Uterus (tissue), 2 donors: ENCODE measurements around the gene VWA8.

Experiments
- POLR2A ChIP-seq, 2 donors: fragments of 450-650 bp; IDR thresholded peaks; one replicate each; pipeline ENCODE4 v1.6.1; 2016; ENCODE audit warnings: antibody characterized with exemption in 2 of 2, mild to moderate bottlenecking in 1 of 2, moderate library complexity in 1 of 2
- TF ChIP-seq, protein P1 (sequence below), 4 experiments: fragments of 200-600 bp in 2 of 4; fragments of 450-650 bp in 2 of 4; sonication (generic) in 2 of 4; IDR thresholded peaks; one replicate each; pipeline ENCODE4 v1.5.1; 2016 to 2019; ENCODE audit warnings: antibody characterized with exemption in 4 of 4, mild to moderate bottlenecking in 2 of 4, moderate library complexity in 1 of 4

DNA sequence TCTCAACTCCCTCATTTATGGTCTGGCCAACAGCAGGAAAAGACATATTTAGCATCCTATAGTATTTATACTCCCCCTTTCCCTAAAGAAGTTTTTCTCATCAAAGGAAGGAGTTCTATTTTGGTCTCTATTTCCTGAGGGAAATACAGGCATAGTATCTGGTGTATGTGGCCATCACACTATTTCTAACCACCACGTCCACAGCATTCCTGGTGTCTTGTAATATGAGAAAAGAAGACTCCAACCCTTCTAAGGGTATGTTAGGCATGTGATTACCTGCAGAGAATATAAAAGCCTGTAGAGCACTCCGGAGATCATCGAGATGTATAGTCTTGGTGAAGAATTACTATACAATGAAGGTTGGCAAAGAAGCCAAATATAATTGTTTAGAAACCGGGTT lies 137.4 kb downstream of the VWA8 start:
- TF ChIP-seq, protein P1, sequence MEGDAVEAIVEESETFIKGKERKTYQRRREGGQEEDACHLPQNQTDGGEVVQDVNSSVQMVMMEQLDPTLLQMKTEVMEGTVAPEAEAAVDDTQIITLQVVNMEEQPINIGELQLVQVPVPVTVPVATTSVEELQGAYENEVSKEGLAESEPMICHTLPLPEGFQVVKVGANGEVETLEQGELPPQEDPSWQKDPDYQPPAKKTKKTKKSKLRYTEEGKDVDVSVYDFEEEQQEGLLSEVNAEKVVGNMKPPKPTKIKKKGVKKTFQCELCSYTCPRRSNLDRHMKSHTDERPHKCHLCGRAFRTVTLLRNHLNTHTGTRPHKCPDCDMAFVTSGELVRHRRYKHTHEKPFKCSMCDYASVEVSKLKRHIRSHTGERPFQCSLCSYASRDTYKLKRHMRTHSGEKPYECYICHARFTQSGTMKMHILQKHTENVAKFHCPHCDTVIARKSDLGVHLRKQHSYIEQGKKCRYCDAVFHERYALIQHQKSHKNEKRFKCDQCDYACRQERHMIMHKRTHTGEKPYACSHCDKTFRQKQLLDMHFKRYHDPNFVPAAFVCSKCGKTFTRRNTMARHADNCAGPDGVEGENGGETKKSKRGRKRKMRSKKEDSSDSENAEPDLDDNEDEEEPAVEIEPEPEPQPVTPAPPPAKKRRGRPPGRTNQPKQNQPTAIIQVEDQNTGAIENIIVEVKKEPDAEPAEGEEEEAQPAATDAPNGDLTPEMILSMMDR (IDR thresholded peaks at IDR 0.05): no peak
- no peak for TF ChIP-seq POLR2A (IDR thresholded peaks at IDR 0.05)
